D721Med (cell line): Measurements from ENCODE around the gene PARM1.

ENCODE experiments used
- DNase-seq: peaks from one replicate; pipeline ENCODE4 v3.0.0; 2011; ENCODE audit warnings: low spot score; ENCODE audit not compliant: insufficient read length
- FAIRE-seq: peaks from 2 replicates; lab custom pipeline; 2011; peaks lifted over from hg19 to GRCh38; lab: Jason Lieb, UNC
- CTCF ChIP-seq: IDR thresholded peaks from 2 replicates; pipeline ENCODE4 v1.5.1; 2012; ENCODE audit warnings: mild to moderate bottlenecking, control low read depth; ENCODE audit not compliant: insufficient read depth; ENCODE audit errors: missing control alignments

PARM1 gene

GRCh38 chr4:74921490-74921889 lies 11.4 kb upstream of the PARM1 start:
- FAIRE-seq = no peak
- DNase-seq = no peak
- TF ChIP-seq CTCF = no peak

GRCh38 chr4:74926007-74926406 lies 6.9 kb upstream of the PARM1 start:
- FAIRE-seq = no peak
- no peak for DNase-seq
- TF ChIP-seq CTCF = no peak

- DNase-seq = no peak
- no peak for TF ChIP-seq CTCF
- no peak for FAIRE-seq
Observed at GRCh38 chr4:74930162-74930561, 2.8 kb upstream of the PARM1 start.

GRCh38 chr4:74931376-74931775 lies 1.5 kb upstream of the PARM1 start:
- FAIRE-seq (no peak), DNase-seq (no peak)
- no peak for TF ChIP-seq CTCF

GRCh38 chr4:74932010-74932409 lies 906 bp upstream of the PARM1 start:
- no peak for TF ChIP-seq CTCF
- DNase-seq = no peak
- no peak for FAIRE-seq

- FAIRE-seq = no peak
- no peak for TF ChIP-seq CTCF
- DNase-seq = no peak
Observed at GRCh38 chr4:74933562-74934015, 673 bp downstream of the PARM1 start.

- FAIRE-seq (no peak), DNase-seq (no peak)
- TF ChIP-seq CTCF = no peak
Observed at GRCh38 chr4:74934016-74934831, 1.3 kb downstream of the PARM1 start.
